Measurements from ENCODE around the gene HIBCH.

GRCh38 chr2:190182071-190182524 lies 137.5 kb downstream of the HIBCH start:
- TF ChIP-seq CTCF (conservative IDR thresholded peaks at IDR 0.05; ENCODE audit: low read depth in 2 of 2), result no peak
- TF ChIP-seq POLR2AphosphoS5 (IDR thresholded peaks at IDR 0.05; ENCODE audit: low read depth), result no peak
- TF ChIP-seq, protein P1, sequence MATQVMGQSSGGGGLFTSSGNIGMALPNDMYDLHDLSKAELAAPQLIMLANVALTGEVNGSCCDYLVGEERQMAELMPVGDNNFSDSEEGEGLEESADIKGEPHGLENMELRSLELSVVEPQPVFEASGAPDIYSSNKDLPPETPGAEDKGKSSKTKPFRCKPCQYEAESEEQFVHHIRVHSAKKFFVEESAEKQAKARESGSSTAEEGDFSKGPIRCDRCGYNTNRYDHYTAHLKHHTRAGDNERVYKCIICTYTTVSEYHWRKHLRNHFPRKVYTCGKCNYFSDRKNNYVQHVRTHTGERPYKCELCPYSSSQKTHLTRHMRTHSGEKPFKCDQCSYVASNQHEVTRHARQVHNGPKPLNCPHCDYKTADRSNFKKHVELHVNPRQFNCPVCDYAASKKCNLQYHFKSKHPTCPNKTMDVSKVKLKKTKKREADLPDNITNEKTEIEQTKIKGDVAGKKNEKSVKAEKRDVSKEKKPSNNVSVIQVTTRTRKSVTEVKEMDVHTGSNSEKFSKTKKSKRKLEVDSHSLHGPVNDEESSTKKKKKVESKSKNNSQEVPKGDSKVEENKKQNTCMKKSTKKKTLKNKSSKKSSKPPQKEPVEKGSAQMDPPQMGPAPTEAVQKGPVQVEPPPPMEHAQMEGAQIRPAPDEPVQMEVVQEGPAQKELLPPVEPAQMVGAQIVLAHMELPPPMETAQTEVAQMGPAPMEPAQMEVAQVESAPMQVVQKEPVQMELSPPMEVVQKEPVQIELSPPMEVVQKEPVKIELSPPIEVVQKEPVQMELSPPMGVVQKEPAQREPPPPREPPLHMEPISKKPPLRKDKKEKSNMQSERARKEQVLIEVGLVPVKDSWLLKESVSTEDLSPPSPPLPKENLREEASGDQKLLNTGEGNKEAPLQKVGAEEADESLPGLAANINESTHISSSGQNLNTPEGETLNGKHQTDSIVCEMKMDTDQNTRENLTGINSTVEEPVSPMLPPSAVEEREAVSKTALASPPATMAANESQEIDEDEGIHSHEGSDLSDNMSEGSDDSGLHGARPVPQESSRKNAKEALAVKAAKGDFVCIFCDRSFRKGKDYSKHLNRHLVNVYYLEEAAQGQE (IDR thresholded peaks at IDR 0.05; ENCODE audit: unreplicated experiment), result no peak
- no peak for TF ChIP-seq EZH2phosphoT487 (IDR thresholded peaks at IDR 0.05; ENCODE audit: unreplicated experiment)
- TF ChIP-seq EZH2 (IDR thresholded peaks at IDR 0.05; ENCODE audit: low read depth, unreplicated experiment), result no peak
- no peak for TF ChIP-seq CREB1 (CRISPR knock-in tag; IDR thresholded peaks at IDR 0.05; ENCODE audit: low read depth)
